HepG2 (cell line): ENCODE results near the gene CENATAC. TPM values are rescaled to one million over a fixed set of nuclear protein-coding genes. Genes with fewer than 3 reads are reported as not detected.

Source experiments
- ATAC-seq: fragments of 200-7000 bp; cut with Tn5 transposase; 3 replicates; pipeline ENCODE4 v1.9.1; 2020; ENCODE audit warnings: mild to moderate bottlenecking, moderate library complexity
- BruUV-seq: library from RNA; stranded (reverse); fragments of 400-500 nt; replicated peaks from 2 replicates; lab custom pipeline; 2021; lab: Mats Ljungman, UMichigan
- CTCF ChIA-PET: fragments of 300-600 bp; formaldehyde crosslinking; extraction: SDS; loops from one replicate; lab custom pipeline; 2021; ENCODE audit warnings: low total read pairs, inconsistent platforms, low intra/inter-chr PET ratio; lab: Yijun Ruan, JAX
- POLR2A ChIA-PET: fragments of 350-600 bp; sonication (Branson Sonifier 250); formaldehyde crosslinking; loops from one replicate; lab custom pipeline; 2020; ENCODE audit warnings: antibody characterized with exemption, inconsistent platforms; lab: Yijun Ruan, JAX
- DNase-seq: peaks from one replicate; pipeline ENCODE4 v3.0.0-alpha.2; 2015; ENCODE audit warnings: low spot score
- FAIRE-seq: peaks from 3 replicates; lab custom pipeline; 2011; peaks lifted over from hg19 to GRCh38; lab: Jason Lieb, UNC
- H2AFZ ChIP-seq: one replicate; pipeline ENCODE4 v1.6.1; 2011; ENCODE audit warnings: low read length, inconsistent platforms
- H3K27ac ChIP-seq: fragments of 300-600 bp; 3 replicates; pipeline ENCODE4 v1.8.0; 2011; ENCODE audit warnings: mixed run types, mild to moderate bottlenecking, mixed read lengths, low read length, inconsistent platforms; ENCODE audit not compliant: insufficient read depth; ENCODE audit errors: extremely low read length
- H3K27me3 ChIP-seq, 2 experiments: fragments of 200-600 bp in 1 of 2; 2 replicates in 1 of 2; 3 replicates in 1 of 2; pipeline versions ENCODE4 v1.6.0 to v1.8.0; 2011; ENCODE audit warnings: low read length in 2 of 2, mild to moderate bottlenecking in 2 of 2, moderate library complexity in 2 of 2, inconsistent platforms in 1 of 2; ENCODE audit not compliant: insufficient read depth in 2 of 2, control insufficient read depth in 1 of 2
- H3K36me3 ChIP-seq, 2 experiments: fragments of 200-600 bp in 1 of 2; replicated peaks in 1 of 2; 2 replicates in 1 of 2; 3 replicates in 1 of 2; pipeline versions ENCODE4 v1.5.1 to v1.8.0; 2011; ENCODE audit warnings: low read length in 2 of 2, inconsistent platforms in 1 of 2; ENCODE audit not compliant: insufficient read depth in 2 of 2, control insufficient read depth in 1 of 2
- H3K4me1 ChIP-seq: 2 replicates; pipeline ENCODE4 v1.5.1; 2012; ENCODE audit warnings: low read length, inconsistent platforms; ENCODE audit not compliant: insufficient read depth
- H3K4me2 ChIP-seq: 2 replicates; pipeline ENCODE4 v1.6.0; 2011; ENCODE audit warnings: low read depth, low read length, inconsistent platforms
- H3K4me3 ChIP-seq, 3 experiments: fragments of 200-600 bp in 1 of 3; sonication (generic), shearing (Covaris generic) in 1 of 3; replicated peaks in 1 of 3; 2 replicates each; pipeline ENCODE4 v1.5.1; 2011 to 2016; ENCODE audit warnings: low read length in 3 of 3, inconsistent platforms in 2 of 3, low read depth in 2 of 3, mild to moderate bottlenecking in 2 of 3, control low read depth in 1 of 3, mixed read lengths in 1 of 3; ENCODE audit not compliant: insufficient read depth in 1 of 3
- H3K79me2 ChIP-seq: one replicate; pipeline ENCODE4 v1.6.1; 2011; ENCODE audit warnings: low read length, inconsistent platforms; ENCODE audit not compliant: insufficient read depth
- H3K9ac ChIP-seq: 2 replicates; pipeline ENCODE4 v1.6.0; 2011; ENCODE audit warnings: mild to moderate bottlenecking, low read depth, low read length, inconsistent platforms; ENCODE audit not compliant: insufficient read depth
- H3K9me3 ChIP-seq: 2 replicates; pipeline ENCODE4 v1.5.1; 2012; ENCODE audit warnings: mild to moderate bottlenecking, low read length
- H4K20me1 ChIP-seq: 2 replicates; pipeline ENCODE4 v1.6.0; 2011; ENCODE audit warnings: inconsistent platforms, mild to moderate bottlenecking, low read length, moderate library complexity; ENCODE audit not compliant: insufficient read depth
- AGO2 ChIP-seq: fragments of 200-400 bp; formaldehyde crosslinking; optimal IDR thresholded peaks from 2 replicates; pipeline ENCODE3; 2017; ENCODE audit warnings: mild to moderate bottlenecking, low read depth, low read length, moderate library complexity
- MEIS2 ChIP-seq: sonication (generic); formaldehyde crosslinking; IDR thresholded peaks from 2 replicates; pipeline ENCODE4 v1.9.0; 2021; ENCODE audit warnings: mild to moderate bottlenecking, missing genetic modification reagents
- PBX2 ChIP-seq: IDR thresholded peaks from 2 replicates; pipeline ENCODE4 v1.6.1; 2016; ENCODE audit warnings: control low read depth
- PHF21A ChIP-seq: sonication (generic); formaldehyde crosslinking; IDR thresholded peaks from 2 replicates; pipeline ENCODE4 v1.5.0; 2020; ENCODE audit warnings: mild to moderate bottlenecking, missing genetic modification reagents
- PRPF4 ChIP-seq: fragments of 200-400 bp; formaldehyde crosslinking; IDR thresholded peaks from 2 replicates; pipeline ENCODE4 v1.6.1; 2016; ENCODE audit warnings: low read length, low read depth; ENCODE audit not compliant: poor library complexity, severe bottlenecking
- SIN3B ChIP-seq: fragments of 150-350 bp; IDR thresholded peaks from 2 replicates; pipeline ENCODE4 v1.6.1; 2014; ENCODE audit warnings: low read length
- SRSF4 ChIP-seq: fragments of 200-400 bp; formaldehyde crosslinking; IDR thresholded peaks from one replicate; pipeline ENCODE4 v1.6.1; 2018; ENCODE audit warnings: mild to moderate bottlenecking, low read depth, low read length, moderate library complexity; ENCODE audit not compliant: poor library complexity, severe bottlenecking
- THAP11 ChIP-seq: IDR thresholded peaks from 2 replicates; pipeline ENCODE4 v1.6.1; 2016; ENCODE audit warnings: missing biosample characterization, missing genetic modification reagents
- ZFP62 ChIP-seq: sonication (generic); formaldehyde crosslinking; IDR thresholded peaks from 2 replicates; pipeline ENCODE4 v1.4.0; 2020; ENCODE audit warnings: missing genetic modification reagents
- ZFP90 ChIP-seq: sonication (generic); formaldehyde crosslinking; IDR thresholded peaks from 2 replicates; pipeline ENCODE4 v1.8.0; 2022; ENCODE audit warnings: missing genetic modification reagents, mild to moderate bottlenecking, inconsistent platforms, borderline replicate concordance
- ZMYM3 ChIP-seq: sonication (generic); formaldehyde crosslinking; IDR thresholded peaks from 2 replicates; pipeline ENCODE4 v1.5.1; 2020; ENCODE audit warnings: mild to moderate bottlenecking, missing genetic modification reagents
- ZNF292 ChIP-seq: sonication (generic); formaldehyde crosslinking; IDR thresholded peaks from 2 replicates; pipeline ENCODE4 v1.8.1; 2022; ENCODE audit warnings: mild to moderate bottlenecking, low read depth, missing genetic modification reagents, borderline replicate concordance
- ZNF501 ChIP-seq: sonication (generic); formaldehyde crosslinking; IDR thresholded peaks from 2 replicates; pipeline ENCODE4 v1.5.1; 2020; ENCODE audit warnings: mild to moderate bottlenecking, moderate library complexity, missing genetic modification reagents
- ZNF567 ChIP-seq: sonication (generic); formaldehyde crosslinking; IDR thresholded peaks from 2 replicates; pipeline ENCODE4 v1.8.1; 2023; ENCODE audit warnings: mild to moderate bottlenecking, missing genetic modification reagents, borderline replicate concordance
- ZNF782 ChIP-seq: sonication (generic); formaldehyde crosslinking; IDR thresholded peaks from 2 replicates; pipeline ENCODE4 v1.4.0; 2020; ENCODE audit warnings: missing genetic modification reagents, mild to moderate bottlenecking, borderline replicate concordance
- ZNF839 ChIP-seq: sonication (generic); formaldehyde crosslinking; IDR thresholded peaks from 2 replicates; pipeline ENCODE4 v1.4.0; 2020; ENCODE audit warnings: missing genetic modification reagents, mild to moderate bottlenecking, borderline replicate concordance
- WGBS: methylation state at CpG from one replicate; pipeline ENCODE4 v1.1.6; 2017; ENCODE audit warnings: low lambda C conversion rate; 5-methylcytosine and 5-hydroxymethylcytosine counted together
- in situ Hi-C: cut with HindIII; loops from 2 replicates; pipeline ENCODE4 v1.10.0; 2017; ENCODE audit warnings: low pct_unique_long_range_greater_than_20kb; ENCODE audit not compliant: extremely low pct_ligation_motif_present
- intact Hi-C: fragments of 100-400 bp; cut with micrococcal nuclease; formaldehyde crosslinking; loops from one replicate; pipeline ENCODE4 v1.10.0; 2022; ENCODE audit not compliant: unreplicated experiment
- polyA plus RNA-seq, 8 experiments: library from polyadenylated mRNA; depleted of rRNA in 3 of 8; stranded (reverse) in 7 of 8; unstranded in 1 of 8; fragments of >200 nt; fragmentation: Illumina TruSeq in 4 of 8; extraction: Trizol in 4 of 8; gene quantifications; 2 replicates each; pipeline versions ENCODE4 v1.2.1 to v1.2.3, GENCODE V29; 2011 to 2016; ENCODE audit warnings: low read depth in 4 of 8, missing spikeins in 1 of 8, mixed read lengths in 1 of 8; ENCODE audit not compliant: insufficient read depth in 1 of 8
- total RNA-seq, 5 experiments: library from RNA; depleted of rRNA; stranded (reverse); fragments of >200 nt; fragmentation: Illumina TruSeq; extraction: Trizol; gene quantifications; 2 replicates each; pipeline ENCODE4 v1.2.3, GENCODE V29; 2016; ENCODE audit warnings: low read depth in 1 of 5
- TF ChIP-seq, protein P1 (sequence below): sonication (generic); formaldehyde crosslinking; IDR thresholded peaks from 2 replicates; pipeline ENCODE4 v1.4.0; 2020; ENCODE audit warnings: missing genetic modification reagents
- TF ChIP-seq, protein P2 (sequence below): sonication (generic); formaldehyde crosslinking; IDR thresholded peaks from 2 replicates; pipeline ENCODE4 v1.9.0; 2021; ENCODE audit warnings: missing genetic modification reagents, borderline replicate concordance
- TF ChIP-seq, protein P3 (sequence below): sonication (generic); formaldehyde crosslinking; IDR thresholded peaks from 2 replicates; pipeline ENCODE4 v1.5.0; 2020; ENCODE audit warnings: missing genetic modification reagents

The CENATAC gene
- total and polyA plus RNA-seq, 2 of the 13 experiments (the other 11 are each of a cell fraction or from before 2014, with no cell fraction given): 21.7 to 25.0 TPM

- ATAC-seq: no peak
- ChIA-PET POLR2A (interaction anchor here (1.0 to 4.8 kb wide), 4 partner anchors 10 to 39 kb away, joined by 3 to 45 read pairs (median 4); partner anchors contain the start of genes CENATAC, RPS25, TRAPPC4 and VPS11), CTCF (no interaction called here)
- intact Hi-C loops (no loop called here), in situ Hi-C loops (no loop called here)
- H3K9ac ChIP-seq: peak overlapping the region; percentile 77
- 0% methylated on average over 1 of the region's 1 CpG for WGBS
- peaks cover 47% of the 10 kb centered on the region for H3K79me2 ChIP-seq
- TSS peak; percentile 45 for BruUV-seq
- H3K4me1 ChIP-seq: peaks cover 74% of the 10 kb centered on the region
- peak overlapping the region; percentile 99 for H3K4me2 ChIP-seq
- no peaks in the 10 kb centered on the region for H3K9me3 ChIP-seq
- H3K36me3 ChIP-seq: peaks cover 0 to 4% of the 10 kb centered on the region in 2 experiments; a peak in 1 of 5 replicates
- DNase-seq: no peak
- no peaks in the 10 kb centered on the region; a peak in 1 of 5 replicates for H3K27me3 ChIP-seq
- H2AFZ ChIP-seq: no peak overlapping the region
- peak overlapping the region; percentile 77 for H3K27ac ChIP-seq
- H3K4me3 ChIP-seq: peak overlapping the region; percentile 74 to 82 (median 79)
- FAIRE-seq: no peak
- peaks cover 5% of the 10 kb centered on the region; the same call in 1 of the 2 replicates for H4K20me1 ChIP-seq
- TF ChIP-seq ZFP90 (CRISPR knock-in tag): no peak
- TF ChIP-seq, protein P1, sequence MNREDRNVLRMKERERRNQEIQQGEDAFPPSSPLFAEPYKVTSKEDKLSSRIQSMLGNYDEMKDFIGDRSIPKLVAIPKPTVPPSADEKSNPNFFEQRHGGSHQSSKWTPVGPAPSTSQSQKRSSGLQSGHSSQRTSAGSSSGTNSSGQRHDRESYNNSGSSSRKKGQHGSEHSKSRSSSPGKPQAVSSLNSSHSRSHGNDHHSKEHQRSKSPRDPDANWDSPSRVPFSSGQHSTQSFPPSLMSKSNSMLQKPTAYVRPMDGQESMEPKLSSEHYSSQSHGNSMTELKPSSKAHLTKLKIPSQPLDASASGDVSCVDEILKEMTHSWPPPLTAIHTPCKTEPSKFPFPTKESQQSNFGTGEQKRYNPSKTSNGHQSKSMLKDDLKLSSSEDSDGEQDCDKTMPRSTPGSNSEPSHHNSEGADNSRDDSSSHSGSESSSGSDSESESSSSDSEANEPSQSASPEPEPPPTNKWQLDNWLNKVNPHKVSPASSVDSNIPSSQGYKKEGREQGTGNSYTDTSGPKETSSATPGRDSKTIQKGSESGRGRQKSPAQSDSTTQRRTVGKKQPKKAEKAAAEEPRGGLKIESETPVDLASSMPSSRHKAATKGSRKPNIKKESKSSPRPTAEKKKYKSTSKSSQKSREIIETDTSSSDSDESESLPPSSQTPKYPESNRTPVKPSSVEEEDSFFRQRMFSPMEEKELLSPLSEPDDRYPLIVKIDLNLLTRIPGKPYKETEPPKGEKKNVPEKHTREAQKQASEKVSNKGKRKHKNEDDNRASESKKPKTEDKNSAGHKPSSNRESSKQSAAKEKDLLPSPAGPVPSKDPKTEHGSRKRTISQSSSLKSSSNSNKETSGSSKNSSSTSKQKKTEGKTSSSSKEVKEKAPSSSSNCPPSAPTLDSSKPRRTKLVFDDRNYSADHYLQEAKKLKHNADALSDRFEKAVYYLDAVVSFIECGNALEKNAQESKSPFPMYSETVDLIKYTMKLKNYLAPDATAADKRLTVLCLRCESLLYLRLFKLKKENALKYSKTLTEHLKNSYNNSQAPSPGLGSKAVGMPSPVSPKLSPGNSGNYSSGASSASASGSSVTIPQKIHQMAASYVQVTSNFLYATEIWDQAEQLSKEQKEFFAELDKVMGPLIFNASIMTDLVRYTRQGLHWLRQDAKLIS: no peak
- TF ChIP-seq PRPF4: no peak
- no peak for TF ChIP-seq SIN3B
- no peak for TF ChIP-seq PBX2 (CRISPR knock-in tag)
- TF ChIP-seq ZNF501 (CRISPR knock-in tag): 0 out of 2 replicates have a peak, but pooled peaks have one; percentile 16
- TF ChIP-seq, protein P2, sequence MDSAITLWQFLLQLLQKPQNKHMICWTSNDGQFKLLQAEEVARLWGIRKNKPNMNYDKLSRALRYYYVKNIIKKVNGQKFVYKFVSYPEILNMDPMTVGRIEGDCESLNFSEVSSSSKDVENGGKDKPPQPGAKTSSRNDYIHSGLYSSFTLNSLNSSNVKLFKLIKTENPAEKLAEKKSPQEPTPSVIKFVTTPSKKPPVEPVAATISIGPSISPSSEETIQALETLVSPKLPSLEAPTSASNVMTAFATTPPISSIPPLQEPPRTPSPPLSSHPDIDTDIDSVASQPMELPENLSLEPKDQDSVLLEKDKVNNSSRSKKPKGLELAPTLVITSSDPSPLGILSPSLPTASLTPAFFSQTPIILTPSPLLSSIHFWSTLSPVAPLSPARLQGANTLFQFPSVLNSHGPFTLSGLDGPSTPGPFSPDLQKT: no peak
- TF ChIP-seq, protein P3, sequence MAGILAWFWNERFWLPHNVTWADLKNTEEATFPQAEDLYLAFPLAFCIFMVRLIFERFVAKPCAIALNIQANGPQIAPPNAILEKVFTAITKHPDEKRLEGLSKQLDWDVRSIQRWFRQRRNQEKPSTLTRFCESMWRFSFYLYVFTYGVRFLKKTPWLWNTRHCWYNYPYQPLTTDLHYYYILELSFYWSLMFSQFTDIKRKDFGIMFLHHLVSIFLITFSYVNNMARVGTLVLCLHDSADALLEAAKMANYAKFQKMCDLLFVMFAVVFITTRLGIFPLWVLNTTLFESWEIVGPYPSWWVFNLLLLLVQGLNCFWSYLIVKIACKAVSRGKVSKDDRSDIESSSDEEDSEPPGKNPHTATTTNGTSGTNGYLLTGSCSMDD (CRISPR knock-in tag): no peak
- no peak for TF ChIP-seq THAP11 (CRISPR knock-in tag)
- no peak for TF ChIP-seq PHF21A
- TF ChIP-seq AGO2: no peak
- no peak for TF ChIP-seq ZFP62
- 0 out of 2 replicates have a peak, but pooled peaks have one; percentile 3 for TF ChIP-seq ZMYM3
- TF ChIP-seq ZNF782 (CRISPR knock-in tag): no peak
- TF ChIP-seq ZNF292 (CRISPR knock-in tag): no peak
- TF ChIP-seq MEIS2 (CRISPR knock-in tag): no peak
- TF ChIP-seq ZNF567 (CRISPR knock-in tag): no peak; the same call in 1 of the 2 replicates
- TF ChIP-seq ZNF839 (CRISPR knock-in tag): no peak
- TF ChIP-seq SRSF4: no peak
Observed at GRCh38 chr11:119029069-119029339, 31.1 kb downstream of the CENATAC start.
